RWPE1 (cell line): ENCODE results near the gene NDUFS7.

Experiments used
- CTCF ChIA-PET: fragments of 350-600 bp; sonication (Branson Sonifier 250); formaldehyde crosslinking; extraction: SDS; loops from one replicate; lab custom pipeline; 2021; lab: Yijun Ruan, JAX
- POLR2A ChIA-PET: fragments of 400-600 bp; formaldehyde crosslinking; extraction: SDS; loops from one replicate; lab custom pipeline; 2020; ENCODE audit warnings: antibody characterized with exemption; ENCODE audit not compliant: low non-redundant PET; lab: Yijun Ruan, JAX
- DNase-seq: peaks from one replicate; pipeline ENCODE4 v3.0.0; 2012; ENCODE audit warnings: low spot score
- H3K27ac ChIP-seq: fragments of 450-650 bp; 2 replicates; pipeline ENCODE4 v1.5.1; 2017
- CTCF ChIP-seq: fragments of 450-650 bp; conservative IDR thresholded peaks from 2 replicates; pipeline ENCODE4 v1.5.1; 2017; ENCODE audit warnings: low read depth, mild to moderate bottlenecking

Gene NDUFS7

DNA sequence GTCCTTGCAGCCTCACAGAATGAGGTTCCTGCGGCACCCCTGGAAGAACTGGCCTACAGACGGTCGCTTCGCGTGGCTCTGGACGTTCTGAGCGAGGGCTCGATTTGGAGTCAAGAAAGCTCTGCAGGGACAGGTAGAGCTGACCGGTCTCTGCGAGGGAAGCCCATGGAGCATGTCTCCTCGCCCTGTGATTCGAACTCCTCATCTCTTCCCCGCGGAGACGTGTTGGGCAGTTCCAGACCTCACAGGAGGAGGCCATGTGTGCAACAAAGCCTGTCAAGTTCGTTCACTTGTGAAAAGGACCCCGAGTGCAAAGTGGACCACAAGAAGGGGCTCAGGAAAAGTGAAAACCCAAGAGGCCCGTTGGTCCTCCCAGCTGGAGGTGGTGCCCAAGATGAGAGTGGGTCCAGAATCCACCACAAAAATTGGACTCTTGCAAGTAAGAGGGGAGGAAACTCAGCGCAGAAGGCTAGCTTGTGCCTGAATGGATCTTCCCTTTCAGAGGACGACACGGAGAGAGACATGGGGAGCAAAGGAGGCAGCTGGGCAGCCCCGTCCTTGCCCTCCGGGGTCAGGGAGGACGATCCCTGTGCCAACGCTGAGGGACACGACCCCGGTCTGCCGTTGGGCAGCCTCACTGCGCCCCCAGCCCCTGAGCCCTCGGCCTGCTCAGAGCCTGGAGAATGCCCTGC, 23.4 kb upstream of the NDUFS7 start:
- CTCF ChIA-PET = no interaction called here
- TF ChIP-seq CTCF = no peak
- POLR2A ChIA-PET = no interaction called here
- H3K27ac ChIP-seq = peak overlapping the region; percentile 73
- DNase-seq = no peak

DNA sequence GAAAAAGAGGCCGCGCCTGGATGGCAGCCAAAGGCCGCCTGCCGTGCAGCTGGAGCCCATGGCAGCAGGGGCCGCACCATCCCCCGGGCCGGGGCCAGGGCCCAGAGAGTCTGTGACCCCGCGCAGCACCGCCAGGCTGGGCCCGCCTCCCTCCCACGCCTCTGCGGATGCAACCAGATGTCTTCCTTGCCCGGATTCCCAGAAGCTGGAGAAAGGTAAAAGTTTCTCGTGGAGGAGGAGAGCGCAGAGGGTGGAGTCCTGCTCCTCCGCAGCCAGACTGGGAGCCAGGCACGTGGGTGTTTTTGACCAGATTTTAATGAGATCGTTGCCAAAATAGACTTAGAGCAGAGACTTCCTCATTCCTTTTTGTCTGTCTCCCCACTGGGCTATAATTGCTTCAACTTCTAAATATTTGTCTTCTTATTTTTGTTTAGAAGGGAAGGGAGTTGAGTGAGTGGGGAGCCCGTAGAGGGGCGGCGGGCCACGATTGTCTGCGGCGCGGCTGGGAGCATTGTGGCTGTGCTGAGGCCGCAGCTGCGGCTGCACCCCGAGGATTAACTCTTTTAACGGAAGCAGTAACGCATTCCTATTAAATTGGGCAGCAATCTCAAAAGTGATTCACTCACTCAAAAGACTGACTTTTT, 22.8 kb upstream of the NDUFS7 start:
- DNase-seq = no peak
- TF ChIP-seq CTCF = no peak
- CTCF ChIA-PET = interaction anchor here (0.5 kb wide), 1 partner anchor 88 kb away, joined by 4 read pairs; no protein-coding TSS in a partner anchor
- POLR2A ChIA-PET = no interaction called here
- H3K27ac ChIP-seq = peak overlapping the region; percentile 73

DNA sequence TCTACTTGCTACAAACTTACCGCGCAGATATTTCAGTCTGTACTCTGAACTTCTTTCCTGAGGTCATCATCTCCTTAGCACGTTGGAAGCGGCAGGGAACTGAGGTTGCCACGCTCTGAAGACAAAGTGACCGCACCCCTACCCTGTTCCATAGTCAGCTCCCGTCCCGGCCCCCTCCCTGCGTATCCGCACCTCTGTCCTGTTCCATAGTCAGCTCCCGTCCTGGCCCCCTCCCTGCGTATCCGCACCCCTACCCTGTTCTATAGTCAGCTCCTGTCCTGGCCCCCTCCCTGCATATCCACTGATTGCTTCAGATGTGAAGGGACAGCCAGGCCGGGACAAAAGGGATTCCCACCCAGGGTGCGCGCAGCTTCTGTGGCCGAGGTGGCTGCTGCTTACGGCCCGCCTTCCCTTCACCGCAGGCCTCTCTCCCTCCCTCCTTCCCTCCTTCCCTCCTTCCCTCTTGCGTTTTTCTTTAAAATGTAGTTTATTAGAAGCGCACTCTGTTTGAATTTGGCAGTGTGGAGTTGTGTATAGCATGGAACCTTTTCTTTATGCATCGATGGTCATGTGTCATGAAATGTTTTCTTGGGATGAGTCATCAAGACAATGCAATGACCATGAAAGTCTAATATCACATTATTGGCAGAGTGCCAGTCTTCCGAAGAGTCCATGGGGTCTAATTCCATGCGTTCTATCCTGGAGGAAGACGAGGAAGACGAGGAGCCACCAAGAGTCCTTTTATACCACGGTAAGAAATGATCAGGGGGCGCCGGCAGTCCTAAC, 21.9 kb upstream of the NDUFS7 start:
- ChIA-PET POLR2A (no interaction called here), CTCF (no interaction called here)
- DNase-seq = no peak
- peak overlapping the region; percentile 73 for H3K27ac ChIP-seq
- no peak for TF ChIP-seq CTCF

DNA sequence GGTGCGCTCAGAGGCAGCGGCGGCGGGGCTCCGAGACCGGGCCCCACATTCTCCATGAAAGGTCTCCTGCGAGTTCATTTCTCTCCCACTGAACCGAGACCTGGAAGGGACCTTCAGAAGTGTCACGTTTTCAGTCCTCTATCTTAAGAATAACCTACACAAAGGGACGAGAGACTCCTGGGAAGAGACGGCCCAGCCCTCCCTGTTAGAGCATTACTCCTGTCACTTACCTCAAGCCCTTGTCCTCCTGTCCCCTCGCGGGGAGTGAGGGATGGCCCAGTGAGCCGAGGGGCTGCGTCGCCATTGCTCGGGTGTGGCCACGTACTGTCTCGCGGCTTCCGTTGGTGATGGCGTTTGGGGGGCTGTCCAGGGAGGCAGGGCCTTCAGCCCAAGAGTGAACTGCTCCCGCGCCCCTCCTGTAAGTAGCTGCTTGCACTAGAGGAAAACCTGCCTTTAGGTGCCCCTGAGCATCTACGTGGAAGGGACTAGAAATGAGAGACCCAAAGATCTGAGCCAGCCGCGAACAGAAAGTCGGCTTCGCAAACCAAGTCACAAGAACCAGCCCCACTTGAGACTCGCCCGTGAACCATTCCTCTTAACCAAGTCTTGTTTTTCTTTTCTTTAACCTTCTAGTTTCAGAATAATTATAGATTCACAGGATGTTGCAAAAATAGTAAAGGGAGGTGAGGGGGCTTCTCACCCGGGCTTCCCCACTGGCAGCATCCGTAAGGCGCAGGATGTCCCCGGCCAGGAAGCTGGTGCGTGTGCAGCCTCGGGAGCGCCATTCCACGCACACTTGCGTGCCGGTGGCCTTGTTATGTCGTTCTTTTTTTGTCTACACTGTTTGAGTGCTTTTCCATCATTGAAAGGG, 21.1 kb upstream of the NDUFS7 start:
- ChIA-PET POLR2A (no interaction called here), CTCF (no interaction called here)
- peak overlapping the region; percentile 73 for H3K27ac ChIP-seq
- no peak for TF ChIP-seq CTCF
- no peak for DNase-seq

DNA sequence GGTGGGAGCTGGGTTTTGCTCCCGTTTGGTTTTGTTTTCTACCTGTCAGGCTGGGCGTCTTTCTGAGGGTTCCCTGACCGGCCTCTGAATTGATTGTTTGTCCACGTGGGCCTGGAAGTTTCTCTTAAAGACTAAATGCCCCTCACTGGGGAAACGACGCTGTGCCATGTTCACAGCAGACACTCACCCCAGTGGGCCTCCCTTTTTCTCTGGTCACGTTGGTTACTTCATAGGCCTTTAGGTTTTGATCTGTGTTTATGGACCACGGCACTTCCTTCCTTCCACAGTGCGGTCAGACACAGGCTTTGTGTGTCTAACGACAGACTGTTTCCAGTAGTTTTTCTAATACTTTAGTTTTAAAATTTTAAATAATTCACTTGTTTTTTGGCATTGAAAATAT, 20.1 kb upstream of the NDUFS7 start:
- POLR2A ChIA-PET = no interaction called here
- no peak for TF ChIP-seq CTCF

More for the DNA sequence above, 20.1 kb upstream of the NDUFS7 start:
- no peak for DNase-seq
- peak overlapping the region; percentile 73 for H3K27ac ChIP-seq
- CTCF ChIA-PET = no interaction called here
